H9 (cell line): ENCODE data around the gene PARP3. TPM values are rescaled to one million over a fixed set of nuclear protein-coding genes. Genes with fewer than 3 reads are reported as not detected.

ENCODE experiments used
- DNase-seq: peaks from one replicate; pipeline ENCODE4 v3.0.0-alpha.2; 2017
- H2AFZ ChIP-seq: one replicate; pipeline ENCODE4 v1.6.1; 2013; ENCODE audit warnings: mild to moderate bottlenecking, low read length, control low read depth, moderate library complexity
- H2AK5ac ChIP-seq: 2 replicates; pipeline ENCODE4 v1.6.1; 2013; ENCODE audit warnings: low read length, control low read depth, mixed read lengths; ENCODE audit not compliant: insufficient read length
- H2BK120ac ChIP-seq: one replicate; pipeline ENCODE4 v1.6.1; 2013; ENCODE audit warnings: low read depth, mild to moderate bottlenecking, low read length, control low read depth, inconsistent platforms; ENCODE audit not compliant: poor library complexity, severe bottlenecking
- H2BK12ac ChIP-seq: 2 replicates; pipeline ENCODE4 v1.6.1; 2013; ENCODE audit warnings: low read length, control low read depth, mixed read lengths, low read depth; ENCODE audit not compliant: insufficient read length
- H2BK15ac ChIP-seq: 2 replicates; pipeline ENCODE4 v1.6.1; 2013; ENCODE audit warnings: low read depth, low read length, control low read depth
- H2BK20ac ChIP-seq: one replicate; pipeline ENCODE4 v1.6.1; 2013; ENCODE audit warnings: low read depth, mild to moderate bottlenecking, low read length, control low read depth, inconsistent platforms; ENCODE audit not compliant: poor library complexity, severe bottlenecking
- H2BK5ac ChIP-seq: 2 replicates; pipeline ENCODE4 v1.6.1; 2013; ENCODE audit warnings: low read length, control low read depth, mixed read lengths; ENCODE audit not compliant: insufficient read length
- H3K14ac ChIP-seq: 2 replicates; pipeline ENCODE4 v1.6.1; 2013; ENCODE audit warnings: low read length, control low read depth; ENCODE audit not compliant: insufficient read depth
- H3K18ac ChIP-seq: 2 replicates; pipeline ENCODE4 v1.6.1; 2013; ENCODE audit warnings: low read depth, mild to moderate bottlenecking, mixed read lengths, low read length, control low read depth; ENCODE audit not compliant: insufficient read length
- H3K23ac ChIP-seq: 2 replicates; pipeline ENCODE4 v1.6.1; 2013; ENCODE audit warnings: low read length, control low read depth, mixed read lengths, low read depth; ENCODE audit not compliant: insufficient read length
- H3K23me2 ChIP-seq: 2 replicates; pipeline ENCODE4 v1.6.1; 2013; ENCODE audit warnings: low read depth, mild to moderate bottlenecking, mixed read lengths, low read length, control low read depth; ENCODE audit not compliant: insufficient read length, poor library complexity, severe bottlenecking
- H3K27ac ChIP-seq: 2 replicates; pipeline ENCODE4 v1.5.1; 2013; ENCODE audit warnings: low read length, control low read depth, mixed read lengths, low read depth; ENCODE audit not compliant: insufficient read length
- H3K27me3 ChIP-seq: 2 replicates; pipeline ENCODE4 v1.6.1; 2013; ENCODE audit warnings: low read length, control low read depth, inconsistent platforms; ENCODE audit not compliant: insufficient read depth
- H3K4ac ChIP-seq: 2 replicates; pipeline ENCODE4 v1.6.1; 2013; ENCODE audit warnings: low read depth, mild to moderate bottlenecking, control low read depth, inconsistent platforms, low read length, moderate library complexity
- H3K4me1 ChIP-seq: 2 replicates; pipeline ENCODE4 v1.6.1; 2013; ENCODE audit warnings: low read length, control low read depth, inconsistent platforms; ENCODE audit not compliant: insufficient read depth
- H3K4me2 ChIP-seq: 2 replicates; pipeline ENCODE4 v1.6.1; 2013; ENCODE audit warnings: low read length, control low read depth, mixed read lengths; ENCODE audit not compliant: insufficient read length, insufficient read depth
- H3K56ac ChIP-seq: 2 replicates; pipeline ENCODE4 v1.6.1; 2013; ENCODE audit warnings: low read depth, mild to moderate bottlenecking, mixed read lengths, low read length, control low read depth; ENCODE audit not compliant: insufficient read length
- H3K79me1 ChIP-seq: 2 replicates; pipeline ENCODE4 v1.6.1; 2013; ENCODE audit warnings: low read depth, mild to moderate bottlenecking, moderate library complexity, low read length, control low read depth, inconsistent platforms; ENCODE audit not compliant: insufficient read depth, poor library complexity, severe bottlenecking
- H3K79me2 ChIP-seq: 2 replicates; pipeline ENCODE4 v1.6.1; 2013; ENCODE audit warnings: low read length, control low read depth, inconsistent platforms; ENCODE audit not compliant: insufficient read depth
- H3K9ac ChIP-seq: 2 replicates; pipeline ENCODE4 v1.6.1; 2013; ENCODE audit warnings: low read length, control low read depth, mixed read lengths; ENCODE audit not compliant: insufficient read length; ENCODE audit errors: extremely low read depth
- H3K9me3 ChIP-seq: one replicate; pipeline ENCODE4 v1.6.1; 2013; ENCODE audit warnings: low read depth, low read length, inconsistent platforms; ENCODE audit not compliant: control insufficient read depth
- H3T11ph ChIP-seq: one replicate; pipeline ENCODE4 v1.6.1; 2013; ENCODE audit warnings: mild to moderate bottlenecking, low read length, control low read depth, inconsistent platforms
- H4K20me1 ChIP-seq: one replicate; pipeline ENCODE4 v1.6.1; 2013; ENCODE audit not compliant: control insufficient read depth, insufficient read length, insufficient read depth
- H4K5ac ChIP-seq: 2 replicates; pipeline ENCODE4 v1.6.1; 2013; ENCODE audit warnings: low read depth, mild to moderate bottlenecking, mixed read lengths, low read length, control low read depth; ENCODE audit not compliant: insufficient read length
- H4K8ac ChIP-seq: replicated peaks from 2 replicates; pipeline ENCODE4 v1.6.1; 2013; ENCODE audit warnings: low read length, control low read depth, mixed read lengths, low read depth; ENCODE audit not compliant: insufficient read length
- H4K91ac ChIP-seq: 2 replicates; pipeline ENCODE4 v1.6.1; 2013; ENCODE audit warnings: low read depth, mild to moderate bottlenecking, moderate library complexity, mixed read lengths, low read length, control low read depth; ENCODE audit not compliant: insufficient read length
- H3K27ac Mint-ChIP-seq, 3 experiments: 2 replicates in 2 of 3; 3 replicates in 1 of 3; pipeline ENCODE4 v1.8.0; 2020 to 2021; ENCODE audit warnings: mixed read lengths in 3 of 3, mild to moderate bottlenecking in 1 of 3, moderate library complexity in 1 of 3
- H3K27me3 Mint-ChIP-seq: 2 replicates; pipeline ENCODE4 v1.8.0; 2021; ENCODE audit warnings: low read depth, mild to moderate bottlenecking, moderate library complexity, mixed read lengths
- H3K36me3 Mint-ChIP-seq, 3 experiments: 2 replicates in 2 of 3; 3 replicates in 1 of 3; pipeline ENCODE4 v1.8.0; 2020 to 2021; ENCODE audit warnings: low read depth in 3 of 3, mixed read lengths in 3 of 3; ENCODE audit not compliant: insufficient read depth in 1 of 3
- H3K4me1 Mint-ChIP-seq, 2 experiments: 2 replicates each; pipeline ENCODE4 v1.8.0; 2020; ENCODE audit warnings: mixed read lengths in 2 of 2
- H3K4me3 Mint-ChIP-seq, 2 experiments: 2 replicates in 1 of 2; 3 replicates in 1 of 2; pipeline ENCODE4 v1.8.0; 2020 to 2021; ENCODE audit warnings: mild to moderate bottlenecking in 2 of 2, mixed read lengths in 2 of 2, moderate library complexity in 1 of 2
- H3K9me3 Mint-ChIP-seq, 2 experiments: 2 replicates in 1 of 2; 3 replicates in 1 of 2; pipeline ENCODE4 v1.8.0; 2020; ENCODE audit warnings: mild to moderate bottlenecking in 2 of 2, mixed read lengths in 2 of 2, moderate library complexity in 1 of 2
- WGBS: extraction: QIAGEN DNeasy Blood & Tissue Kit; methylation state at CpG from one replicate; pipeline ENCODE4 v1.1.7; 2013; ENCODE audit warnings: missing lambda C conversion rate, low lambda C conversion rate, mixed read lengths; ENCODE audit not compliant: insufficient read length; ENCODE audit errors: extremely low coverage; 5-methylcytosine and 5-hydroxymethylcytosine counted together
- total RNA-seq: library from RNA; stranded (reverse); gene quantifications from 2 replicates; pipeline ENCODE4 v1.2.1, GENCODE V29; 2021
- TF ChIP-seq, protein P1 (sequence below): fragments of 200-600 bp; sonication (generic); conservative IDR thresholded peaks from 3 replicates; pipeline ENCODE4 v1.8.0; 2021; ENCODE audit warnings: antibody characterized with exemption, mild to moderate bottlenecking

The PARP3 gene
- total RNA-seq, 1 experiment from 2014 or later = 1.3 TPM

- Histone ChIP-seq H4K91ac (no peak overlapping the region), H2BK5ac (no peak overlapping the region), H3K23me2 (no peaks in the 10 kb centered on the region), H3K23ac (no peak overlapping the region), H3K9ac (no peak overlapping the region), H2BK12ac (no peak overlapping the region), H3K79me1 (no peaks in the 10 kb centered on the region), H2BK120ac (no peak overlapping the region), H2AFZ (no peak overlapping the region), H3K18ac (no peak overlapping the region), H3K27ac (no peak overlapping the region), H3K4ac (no peak overlapping the region), H2AK5ac (no peak overlapping the region), H3K79me2 (no peaks in the 10 kb centered on the region), H3K4me1 (no peaks in the 10 kb centered on the region), H4K20me1 (peaks cover 6% of the 10 kb centered on the region), H3K9me3 (no peaks in the 10 kb centered on the region), H2BK20ac (no peak overlapping the region), H4K5ac (no peak overlapping the region), H2BK15ac (no peak overlapping the region), H3K56ac (no peak overlapping the region), H3K4me2 (no peak overlapping the region), H3T11ph (no peak overlapping the region), H3K14ac (no peak overlapping the region), H3K27me3 (peaks cover 7% of the 10 kb centered on the region; the same call in 1 of the 2 replicates), H4K8ac (no peak overlapping the region)
- Mint-ChIP-seq H3K9me3 (no peaks in the 10 kb centered on the region), H3K27ac (no peak overlapping the region), H3K4me3 (no peak overlapping the region; a peak in 1 of 5 replicates), H3K36me3 (no peaks in the 10 kb centered on the region), H3K27me3 (peaks cover 96% of the 10 kb centered on the region), H3K4me1 (no peaks in the 10 kb centered on the region; a peak in 1 of 4 replicates)
- TF ChIP-seq, protein P1, sequence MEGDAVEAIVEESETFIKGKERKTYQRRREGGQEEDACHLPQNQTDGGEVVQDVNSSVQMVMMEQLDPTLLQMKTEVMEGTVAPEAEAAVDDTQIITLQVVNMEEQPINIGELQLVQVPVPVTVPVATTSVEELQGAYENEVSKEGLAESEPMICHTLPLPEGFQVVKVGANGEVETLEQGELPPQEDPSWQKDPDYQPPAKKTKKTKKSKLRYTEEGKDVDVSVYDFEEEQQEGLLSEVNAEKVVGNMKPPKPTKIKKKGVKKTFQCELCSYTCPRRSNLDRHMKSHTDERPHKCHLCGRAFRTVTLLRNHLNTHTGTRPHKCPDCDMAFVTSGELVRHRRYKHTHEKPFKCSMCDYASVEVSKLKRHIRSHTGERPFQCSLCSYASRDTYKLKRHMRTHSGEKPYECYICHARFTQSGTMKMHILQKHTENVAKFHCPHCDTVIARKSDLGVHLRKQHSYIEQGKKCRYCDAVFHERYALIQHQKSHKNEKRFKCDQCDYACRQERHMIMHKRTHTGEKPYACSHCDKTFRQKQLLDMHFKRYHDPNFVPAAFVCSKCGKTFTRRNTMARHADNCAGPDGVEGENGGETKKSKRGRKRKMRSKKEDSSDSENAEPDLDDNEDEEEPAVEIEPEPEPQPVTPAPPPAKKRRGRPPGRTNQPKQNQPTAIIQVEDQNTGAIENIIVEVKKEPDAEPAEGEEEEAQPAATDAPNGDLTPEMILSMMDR = no peak
- DNase-seq = no peak
- WGBS = no CpG with 5 or more reads among the region's 5 CpGs
These were observed 7.0 kb downstream of the PARP3 start for GRCh38 chr3:51949121-51949520.
